Cardiac muscle cell (in vitro differentiated cells and primary cell): ENCODE results near the gene C19orf53. TPM values are rescaled to one million over a fixed set of nuclear protein-coding genes. Genes with fewer than 3 reads are reported as not detected.

Source experiments
- DNase-seq, 2 donors: peaks; one replicate each; pipeline versions ENCODE4 v3.0.0 to v3.0.0-alpha.2; 2010 to 2017; ENCODE audit warnings: low read depth in 1 of 2, low spot score in 1 of 2
- H3K27ac ChIP-seq: fragments of 200-600 bp; sonication (generic); 2 replicates; pipeline ENCODE4 v1.5.1; 2016
- H3K27me3 ChIP-seq: fragments of 200-600 bp; sonication (generic); 2 replicates; pipeline ENCODE4 v1.6.0; 2016; ENCODE audit warnings: control low read depth
- H3K36me3 ChIP-seq: fragments of 200-600 bp; sonication (generic); 2 replicates; pipeline ENCODE4 v1.5.1; 2016; ENCODE audit warnings: control low read depth
- H3K4me1 ChIP-seq: fragments of 200-600 bp; sonication (generic); 2 replicates; pipeline ENCODE4 v1.8.1; 2017; ENCODE audit warnings: low read depth, mild to moderate bottlenecking, mixed run types
- H3K4me3 ChIP-seq: fragments of 200-600 bp; sonication (generic); 2 replicates; pipeline ENCODE4 v1.5.1; 2016; ENCODE audit warnings: mild to moderate bottlenecking
- H3K9me3 ChIP-seq: fragments of 200-600 bp; sonication (generic); 2 replicates; pipeline ENCODE4 v1.5.1; 2017; ENCODE audit warnings: low read depth, mild to moderate bottlenecking, control low read depth
- polyA plus RNA-seq: library from polyadenylated mRNA; unstranded; fragments of >200 nt; fragmentation: Nextera tagmentation; extraction: Ambion mirVana; gene quantifications from 2 replicates; pipeline ENCODE4 v1.2.1, GENCODE V29; 2016
- total RNA-seq: library from RNA; depleted of rRNA; stranded (reverse); fragments of >200 nt; gene quantifications from 2 replicates; pipeline ENCODE4 v1.2.3, GENCODE V29; 2016
- TF ChIP-seq, protein P1 (sequence below): IDR thresholded peaks from 2 replicates; pipeline ENCODE4 v1.5.1; 2012; ENCODE audit warnings: low read depth, mild to moderate bottlenecking, low read length

The C19orf53 gene
- total and polyA plus RNA-seq, 2 experiments from 2014 or later = 242 to 276 TPM

DNA sequence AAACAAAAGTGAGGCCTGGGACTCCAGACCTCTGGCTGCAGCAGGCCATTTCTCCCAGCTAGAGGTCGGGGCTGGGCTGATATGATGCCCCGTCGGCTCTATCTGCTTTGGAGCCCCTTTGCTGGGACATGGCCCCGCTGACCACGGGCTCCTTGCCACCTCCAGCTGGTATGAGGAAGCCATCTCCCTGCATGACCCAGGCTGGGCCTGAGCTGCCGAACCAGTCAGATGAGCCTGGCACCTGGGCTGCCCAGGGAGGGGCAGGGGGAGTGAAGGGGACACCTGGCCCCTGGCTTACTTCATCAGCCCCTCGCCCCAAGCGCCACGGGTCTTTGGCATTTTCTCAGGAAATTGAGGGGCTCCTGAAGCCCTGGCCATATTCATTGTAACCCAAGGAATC is 28.8 kb downstream of the C19orf53 start:
- no peaks in the 10 kb centered on the region for H3K9me3 ChIP-seq
- no peaks in the 10 kb centered on the region for H3K4me1 ChIP-seq
- H3K4me3 ChIP-seq = no peak overlapping the region
- H3K27ac ChIP-seq = no peak overlapping the region
- no peaks in the 10 kb centered on the region for H3K36me3 ChIP-seq
- no peak for DNase-seq
- TF ChIP-seq, protein P1, sequence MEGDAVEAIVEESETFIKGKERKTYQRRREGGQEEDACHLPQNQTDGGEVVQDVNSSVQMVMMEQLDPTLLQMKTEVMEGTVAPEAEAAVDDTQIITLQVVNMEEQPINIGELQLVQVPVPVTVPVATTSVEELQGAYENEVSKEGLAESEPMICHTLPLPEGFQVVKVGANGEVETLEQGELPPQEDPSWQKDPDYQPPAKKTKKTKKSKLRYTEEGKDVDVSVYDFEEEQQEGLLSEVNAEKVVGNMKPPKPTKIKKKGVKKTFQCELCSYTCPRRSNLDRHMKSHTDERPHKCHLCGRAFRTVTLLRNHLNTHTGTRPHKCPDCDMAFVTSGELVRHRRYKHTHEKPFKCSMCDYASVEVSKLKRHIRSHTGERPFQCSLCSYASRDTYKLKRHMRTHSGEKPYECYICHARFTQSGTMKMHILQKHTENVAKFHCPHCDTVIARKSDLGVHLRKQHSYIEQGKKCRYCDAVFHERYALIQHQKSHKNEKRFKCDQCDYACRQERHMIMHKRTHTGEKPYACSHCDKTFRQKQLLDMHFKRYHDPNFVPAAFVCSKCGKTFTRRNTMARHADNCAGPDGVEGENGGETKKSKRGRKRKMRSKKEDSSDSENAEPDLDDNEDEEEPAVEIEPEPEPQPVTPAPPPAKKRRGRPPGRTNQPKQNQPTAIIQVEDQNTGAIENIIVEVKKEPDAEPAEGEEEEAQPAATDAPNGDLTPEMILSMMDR = no peak
- no peaks in the 10 kb centered on the region for H3K27me3 ChIP-seq

DNA sequence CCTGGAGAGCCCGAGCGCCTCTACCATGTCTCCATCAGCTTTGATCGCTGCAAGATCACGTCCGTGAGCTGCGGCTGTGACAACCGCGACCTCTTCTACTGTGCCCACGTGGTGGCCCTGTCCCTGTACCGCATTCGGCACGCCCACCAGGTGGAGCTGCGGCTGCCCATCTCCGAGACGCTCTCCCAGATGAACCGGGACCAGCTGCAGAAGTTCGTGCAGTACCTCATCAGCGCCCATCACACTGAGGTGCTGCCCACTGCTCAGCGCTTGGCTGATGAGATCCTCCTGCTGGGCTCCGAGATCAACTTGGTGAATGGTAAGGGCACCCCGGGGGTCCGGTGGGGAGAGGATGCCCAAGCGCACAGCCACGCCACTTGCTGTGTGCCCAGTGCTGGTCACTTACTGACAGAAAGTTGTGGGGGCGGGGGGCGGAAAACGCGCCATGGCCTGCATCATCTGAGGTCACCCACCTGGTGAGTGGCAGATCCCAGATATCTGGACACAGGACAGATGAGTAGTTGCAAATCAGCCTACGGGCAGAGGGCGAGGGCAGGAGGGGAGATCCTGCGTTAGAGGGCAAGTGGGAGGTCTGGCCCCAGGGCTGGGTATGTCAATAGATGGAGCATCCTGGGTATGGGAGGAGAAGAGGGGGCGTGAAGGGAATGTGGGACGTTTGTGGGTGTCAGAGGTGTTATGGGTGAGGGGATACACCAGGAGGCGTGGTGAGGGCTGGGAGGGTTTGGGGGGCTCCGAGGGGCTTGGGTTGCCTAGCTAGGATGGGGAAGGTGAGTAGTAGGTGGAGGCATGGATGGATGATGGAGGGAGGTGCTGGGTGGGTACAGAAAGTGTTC is 30.8 kb downstream of the C19orf53 start:
- H3K9me3 ChIP-seq = no peaks in the 10 kb centered on the region
- H3K27ac ChIP-seq = no peak overlapping the region
- H3K4me3 ChIP-seq = no peak overlapping the region
- H3K36me3 ChIP-seq = no peaks in the 10 kb centered on the region
- TF ChIP-seq, protein P1 = peak; percentile 32
- no peaks in the 10 kb centered on the region for H3K4me1 ChIP-seq
- no peaks in the 10 kb centered on the region for H3K27me3 ChIP-seq
- peak in 1 of 2 donors; percentile 40 for DNase-seq

DNA sequence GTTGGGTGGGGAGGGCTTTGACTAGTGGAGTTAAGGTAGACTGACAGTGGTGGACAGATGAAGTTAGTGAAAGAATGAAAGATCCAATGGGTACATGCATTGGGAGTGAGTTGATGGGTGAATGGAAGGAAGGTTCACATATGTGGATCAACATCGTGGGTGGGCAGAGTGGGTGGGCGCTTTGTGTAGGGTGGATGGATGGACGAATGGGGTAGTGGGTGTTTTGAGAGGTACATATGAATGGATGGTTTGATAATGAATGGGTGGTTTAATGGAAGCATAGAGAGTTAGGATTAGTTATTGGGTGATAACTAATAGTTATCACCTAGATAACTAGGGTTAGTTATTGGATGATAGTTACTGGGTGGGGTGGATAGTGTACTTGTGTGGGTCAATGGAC is 32.5 kb downstream of the C19orf53 start:
- Histone ChIP-seq H3K27me3 (no peaks in the 10 kb centered on the region), H3K9me3 (no peaks in the 10 kb centered on the region), H3K4me1 (no peaks in the 10 kb centered on the region), H3K4me3 (no peak overlapping the region), H3K36me3 (no peaks in the 10 kb centered on the region), H3K27ac (no peak overlapping the region)
- TF ChIP-seq, protein P1 = no peak
- no peak for DNase-seq

DNA sequence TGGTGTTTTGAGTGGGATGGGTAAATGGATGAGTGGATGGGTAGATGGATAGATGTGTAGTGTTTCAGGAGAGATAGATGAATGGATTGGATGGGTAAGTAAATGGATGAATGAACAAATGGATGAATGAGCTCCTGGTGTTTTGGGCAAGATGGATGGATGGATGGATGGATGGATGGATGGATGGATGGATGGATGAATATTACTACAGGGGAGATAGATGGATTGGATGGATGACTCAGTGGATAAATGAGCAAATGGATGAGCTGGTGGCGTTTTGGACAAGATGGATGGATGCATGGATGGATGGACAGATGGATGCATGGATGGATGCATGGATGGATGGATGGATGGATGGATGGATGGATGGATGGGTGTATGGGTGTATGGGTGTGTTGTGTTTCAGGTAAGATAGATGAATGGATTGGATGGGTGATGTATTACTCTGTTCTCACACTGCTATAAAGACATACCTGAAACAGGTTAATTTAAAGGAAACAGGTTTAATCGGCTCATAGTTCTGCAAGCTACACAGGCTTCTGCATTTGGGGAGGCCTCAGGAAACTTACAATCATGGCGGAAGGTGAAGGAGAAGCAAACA is 33.3 kb downstream of the C19orf53 start:
- H3K4me3 ChIP-seq = no peak overlapping the region
- H3K27ac ChIP-seq = no peak overlapping the region
- TF ChIP-seq, protein P1 = no peak
- DNase-seq = no peak
- H3K36me3 ChIP-seq = no peaks in the 10 kb centered on the region
- no peaks in the 10 kb centered on the region for H3K27me3 ChIP-seq
- H3K4me1 ChIP-seq = no peaks in the 10 kb centered on the region
- H3K9me3 ChIP-seq = no peaks in the 10 kb centered on the region

DNA sequence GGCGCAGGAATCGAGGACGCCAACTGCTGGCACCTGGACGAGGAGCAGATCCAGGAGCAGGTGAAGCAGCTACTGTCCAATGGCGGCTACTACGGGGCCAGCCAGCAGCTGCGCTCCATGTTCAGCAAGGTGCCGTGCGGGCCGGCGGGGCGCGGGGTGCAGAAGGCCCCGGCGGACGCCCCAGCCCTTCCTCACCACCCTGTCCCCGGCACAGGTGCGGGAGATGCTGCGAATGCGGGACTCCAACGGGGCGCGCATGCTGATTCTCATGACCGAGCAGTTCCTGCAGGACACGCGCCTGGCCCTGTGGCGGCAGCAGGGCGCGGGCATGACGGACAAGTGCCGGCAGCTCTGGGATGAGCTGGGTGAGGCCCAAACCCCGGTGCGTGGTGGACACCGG is 34.6 kb downstream of the C19orf53 start:
- no peaks in the 10 kb centered on the region for H3K9me3 ChIP-seq
- TF ChIP-seq, protein P1 = no peak
- H3K27ac ChIP-seq = no peak overlapping the region
- DNase-seq = no peak
- no peaks in the 10 kb centered on the region for H3K27me3 ChIP-seq
- H3K36me3 ChIP-seq = no peaks in the 10 kb centered on the region
- no peaks in the 10 kb centered on the region for H3K4me1 ChIP-seq
- H3K4me3 ChIP-seq = no peak overlapping the region
